Activated CD4-positive, alpha-beta T cell treated with anti-CD3 and anti-CD28 coated beads for 4 hours (primary cell): ENCODE results near the gene AQP6.

Source experiments
- DNase-seq, 2 donors: peaks; one replicate each; pipeline ENCODE4 v3.0.0-alpha.2; 2020

Gene AQP6, protein sequence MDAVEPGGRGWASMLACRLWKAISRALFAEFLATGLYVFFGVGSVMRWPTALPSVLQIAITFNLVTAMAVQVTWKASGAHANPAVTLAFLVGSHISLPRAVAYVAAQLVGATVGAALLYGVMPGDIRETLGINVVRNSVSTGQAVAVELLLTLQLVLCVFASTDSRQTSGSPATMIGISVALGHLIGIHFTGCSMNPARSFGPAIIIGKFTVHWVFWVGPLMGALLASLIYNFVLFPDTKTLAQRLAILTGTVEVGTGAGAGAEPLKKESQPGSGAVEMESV

DNA sequence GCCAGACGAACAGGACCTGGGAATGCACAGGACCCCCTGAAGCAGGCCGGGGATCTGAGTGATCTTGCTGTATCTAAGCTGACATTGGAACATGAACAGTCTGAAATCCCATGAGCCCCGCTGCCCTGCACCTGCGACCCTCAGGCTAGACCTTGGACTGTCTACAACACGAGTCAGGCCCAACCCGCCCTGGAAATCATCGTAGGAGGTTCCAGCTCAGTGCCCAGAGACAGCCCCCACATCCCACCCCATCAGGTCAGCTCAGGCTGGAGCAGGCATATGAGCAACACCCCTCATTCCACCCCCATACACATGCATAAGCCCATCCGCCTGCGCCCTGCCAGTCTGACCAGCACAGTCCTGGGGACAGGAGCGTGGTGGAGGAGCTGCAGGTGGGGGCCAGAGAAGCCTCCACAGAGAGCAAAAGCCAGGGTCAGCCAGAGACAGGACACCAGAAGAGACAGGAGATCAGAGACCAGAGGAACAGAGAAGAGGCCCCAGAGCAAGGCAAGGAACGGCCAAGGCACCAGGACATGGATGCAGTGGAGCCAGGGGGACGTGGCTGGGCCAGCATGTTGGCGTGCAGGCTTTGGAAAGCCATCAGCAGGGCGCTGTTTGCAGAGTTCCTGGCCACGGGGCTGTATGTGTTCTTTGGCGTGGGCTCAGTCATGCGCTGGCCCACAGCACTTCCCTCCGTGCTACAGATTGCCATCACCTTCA, at the start of gene AQP6:
AQP6 (plus strand) TSS at position 307 of the 720 bp plus-strand sequence; CDS start at position 534, 227 bp downstream.
- no peak for DNase-seq

DNA sequence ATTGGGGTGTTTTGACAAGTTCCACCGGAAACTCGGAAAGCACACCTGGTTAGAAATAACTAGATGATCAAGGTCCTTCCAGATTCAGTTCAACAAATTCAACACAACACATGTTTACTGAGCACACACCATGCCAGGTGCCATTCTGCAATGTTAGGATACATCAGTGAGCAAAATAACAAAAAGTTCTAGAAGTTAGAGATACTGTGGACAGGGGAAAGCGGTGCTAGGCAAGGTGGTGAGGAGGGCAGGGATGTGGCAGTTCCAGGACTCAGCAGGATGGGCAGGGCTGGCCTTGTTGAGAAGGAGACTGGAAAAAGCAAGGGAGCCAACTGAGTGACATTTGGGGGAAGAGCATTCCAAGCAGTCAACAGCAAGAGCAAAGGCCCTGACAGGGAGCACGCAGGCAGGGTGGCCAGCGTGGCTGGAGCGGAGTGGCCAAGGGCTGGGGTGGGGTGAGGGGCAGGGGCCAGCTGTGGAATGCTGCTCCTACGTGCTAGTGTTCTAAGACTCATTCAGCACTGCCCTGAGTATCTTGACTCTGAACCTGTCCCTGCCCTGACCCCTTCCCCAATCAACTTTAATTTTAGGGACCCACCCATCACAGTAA, 49.6 kb upstream of the AQP6 start:
- DNase-seq: no peak

DNA sequence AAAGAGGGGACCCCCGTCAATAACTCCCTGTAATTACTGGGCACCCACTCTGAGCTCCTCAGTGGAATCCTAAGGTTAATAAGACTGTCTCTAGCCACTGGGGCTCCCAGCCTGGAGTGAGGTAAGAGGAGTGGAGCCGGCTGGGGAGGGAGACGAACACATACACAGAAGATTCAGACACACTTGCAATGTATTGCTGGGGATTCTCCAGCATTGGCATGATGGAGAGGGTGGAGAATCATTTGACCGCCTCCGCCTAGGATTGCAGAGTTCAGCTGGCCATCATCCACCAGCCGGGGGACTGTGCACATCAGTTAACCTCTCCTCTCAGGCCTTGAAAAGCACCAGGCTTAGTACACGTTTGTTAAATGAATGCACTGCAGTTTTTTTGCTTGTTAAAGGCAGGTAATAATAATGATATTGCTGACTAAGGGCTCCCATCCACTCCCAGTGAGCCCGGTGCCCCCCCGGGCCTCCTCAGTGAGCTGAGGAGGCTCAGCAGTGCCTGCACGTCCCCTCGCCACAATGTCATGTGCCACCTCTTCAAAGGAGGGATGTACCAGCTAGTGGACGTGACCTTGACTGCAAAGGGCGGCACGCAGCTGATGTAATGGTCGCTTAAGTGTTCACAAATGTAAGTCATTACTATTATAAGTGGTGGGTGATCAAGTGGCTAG, 48.7 kb upstream of the AQP6 start:
- DNase-seq: no peak

DNA sequence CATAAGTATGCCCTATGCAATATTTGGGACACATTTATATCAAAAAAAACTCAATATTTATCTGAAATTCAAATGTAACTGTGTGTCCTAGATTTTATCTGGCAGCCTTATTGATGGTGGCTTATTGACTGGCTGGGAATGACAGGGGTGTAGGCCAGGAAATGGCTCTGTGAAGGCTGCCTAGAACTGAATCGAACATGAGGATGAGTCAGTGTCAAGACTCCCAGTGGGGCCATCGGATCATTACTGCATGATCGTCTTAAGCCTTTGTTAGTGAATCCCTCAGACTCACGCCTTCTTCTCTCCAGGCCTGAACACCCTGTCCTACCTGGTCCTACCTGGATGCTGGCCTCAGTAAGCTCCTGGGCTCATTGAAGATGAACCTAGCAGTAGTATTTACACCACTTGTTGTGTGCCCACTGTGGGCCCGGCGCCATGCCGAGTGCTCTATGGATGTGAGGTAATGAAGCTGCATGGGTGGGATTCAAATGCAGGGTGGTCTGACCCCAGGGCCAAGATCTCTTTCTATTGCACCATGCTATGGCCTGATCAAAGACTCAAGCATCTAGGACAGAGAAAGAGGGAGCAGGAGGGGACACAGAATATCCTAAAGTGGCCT, 48.0 kb upstream of the AQP6 start:
- no peak for DNase-seq

DNA sequence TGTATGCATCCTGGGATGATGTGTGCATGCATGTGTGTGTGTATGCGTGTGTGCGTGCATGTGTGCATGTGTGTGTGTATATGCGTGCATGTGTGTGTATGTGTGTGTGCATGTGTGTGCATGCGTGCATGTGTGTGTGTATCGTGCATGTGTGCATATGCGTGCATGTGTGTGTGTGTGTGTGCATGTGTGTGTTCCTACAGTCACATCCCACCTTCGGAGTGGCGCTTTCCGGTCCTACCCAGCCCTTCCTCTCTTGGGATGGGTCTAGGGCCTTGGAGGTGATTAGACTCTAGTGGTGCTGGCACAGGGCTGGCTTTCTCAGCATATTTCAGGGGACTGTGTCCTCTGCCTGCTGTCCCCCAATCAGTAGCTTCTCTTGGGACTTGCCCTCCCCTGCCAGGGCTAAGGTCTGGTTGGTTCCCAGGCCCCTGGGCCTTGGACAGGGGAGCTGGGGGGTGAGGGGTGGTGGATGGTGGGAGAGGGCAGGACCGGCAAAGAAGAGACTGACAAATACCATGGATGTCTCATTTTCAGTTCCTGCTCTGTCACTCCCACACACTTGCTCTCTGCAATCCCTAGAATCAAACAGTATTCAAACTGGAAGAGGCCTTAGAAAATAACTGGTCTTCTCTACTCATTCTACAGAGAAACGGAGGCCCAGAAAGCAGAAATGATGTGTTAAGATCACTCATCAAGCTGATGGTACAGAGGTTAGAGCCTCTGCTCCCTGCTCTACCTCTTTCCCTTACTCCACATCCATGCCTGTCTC, 47.1 kb upstream of the AQP6 start:
- no peak for DNase-seq

DNA sequence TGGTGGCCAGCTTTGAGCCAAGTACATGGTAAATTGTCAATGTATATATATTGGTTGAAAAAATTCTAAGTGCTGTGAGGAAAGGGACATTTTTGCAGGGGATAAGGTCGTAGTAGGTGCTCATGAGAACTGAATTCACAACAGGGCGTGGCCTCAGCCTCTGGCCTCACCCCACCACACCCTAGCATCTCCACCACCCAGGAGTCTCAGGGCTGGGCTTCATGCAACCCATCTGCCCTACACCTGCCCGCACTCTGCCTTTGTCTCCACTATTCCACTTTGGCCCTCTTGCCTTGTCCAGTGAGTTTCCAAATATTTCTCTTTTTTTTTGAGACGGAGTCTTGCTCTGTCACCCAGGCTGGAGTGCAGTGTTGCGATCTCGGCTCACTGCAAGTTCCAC, 44.3 kb upstream of the AQP6 start:
- no peak for DNase-seq

DNA sequence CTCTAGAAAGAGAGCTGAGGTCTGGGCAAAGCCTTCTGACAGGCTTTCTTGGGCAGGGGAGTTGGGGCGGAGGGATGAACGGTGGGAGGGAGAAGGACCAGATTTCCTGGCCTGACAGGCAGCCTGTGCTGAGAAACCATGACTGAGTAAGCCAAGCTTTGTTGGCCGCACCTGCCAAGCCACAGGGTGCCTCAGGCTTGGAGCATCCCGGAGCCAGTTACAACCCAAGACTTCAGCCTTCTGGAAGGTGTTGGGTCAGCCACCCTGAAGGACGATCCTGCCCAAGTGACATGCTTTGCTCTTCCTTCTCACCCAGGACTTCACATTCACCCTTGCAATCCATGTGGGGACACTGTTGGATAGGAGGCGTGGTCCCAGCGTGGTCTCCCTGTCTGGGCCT, 43.2 kb upstream of the AQP6 start:
- DNase-seq: no peak

DNA sequence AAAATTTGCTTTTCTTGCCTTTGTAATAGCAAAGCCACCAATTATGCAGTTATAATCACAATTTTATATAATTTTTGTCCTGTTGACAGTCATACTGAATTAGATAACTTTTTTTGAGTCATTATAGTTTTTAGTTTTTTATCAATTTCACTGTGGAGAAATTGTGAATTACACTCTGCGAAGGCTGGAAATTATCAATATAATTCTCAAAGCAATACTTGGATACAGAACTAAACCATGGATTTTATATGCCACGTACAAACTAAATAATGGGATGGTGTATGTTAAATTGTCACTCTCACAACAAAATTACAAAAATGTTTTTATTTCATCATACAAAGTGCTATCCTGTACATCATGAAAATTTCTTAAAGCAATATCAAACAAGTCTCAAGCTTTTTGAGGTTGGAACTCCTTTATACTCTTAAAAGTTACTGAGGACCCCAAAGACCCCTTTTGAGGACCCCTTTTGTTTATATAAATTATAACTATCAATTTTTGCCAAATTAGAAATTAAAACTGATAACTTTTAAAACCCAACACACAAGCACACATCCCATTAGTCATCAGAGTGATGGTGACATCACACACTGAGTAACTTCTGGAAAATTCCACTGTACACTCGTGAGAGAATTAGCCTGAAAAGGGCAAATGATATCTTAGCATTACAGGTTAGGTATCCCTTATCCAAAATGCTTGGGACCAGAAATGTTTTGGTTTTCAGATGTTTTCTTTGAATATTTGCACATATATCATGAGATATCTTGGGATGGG, 42.0 kb upstream of the AQP6 start:
- DNase-seq: peak in 1 of 2 donors; percentile 24

DNA sequence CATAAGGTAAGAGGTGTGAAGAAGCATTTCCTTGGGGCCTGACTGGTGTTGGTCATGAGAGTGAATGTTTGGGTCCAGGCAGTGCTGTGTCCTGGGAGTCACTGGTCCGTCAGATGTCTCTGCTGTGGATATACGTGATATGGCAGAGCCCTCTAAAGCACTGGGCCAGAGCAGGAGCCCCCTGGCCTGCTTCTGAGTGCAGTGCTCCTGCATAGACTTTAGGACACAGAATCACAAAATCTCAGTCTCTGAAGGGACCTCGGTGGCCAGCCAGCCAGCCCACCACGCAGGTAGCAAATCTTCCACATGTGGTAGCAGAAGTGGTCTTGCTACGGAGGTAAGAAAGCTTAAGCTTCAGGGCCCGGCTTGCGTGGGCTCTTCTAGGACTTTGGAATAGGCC, 40.7 kb upstream of the AQP6 start:
- no peak for DNase-seq

DNA sequence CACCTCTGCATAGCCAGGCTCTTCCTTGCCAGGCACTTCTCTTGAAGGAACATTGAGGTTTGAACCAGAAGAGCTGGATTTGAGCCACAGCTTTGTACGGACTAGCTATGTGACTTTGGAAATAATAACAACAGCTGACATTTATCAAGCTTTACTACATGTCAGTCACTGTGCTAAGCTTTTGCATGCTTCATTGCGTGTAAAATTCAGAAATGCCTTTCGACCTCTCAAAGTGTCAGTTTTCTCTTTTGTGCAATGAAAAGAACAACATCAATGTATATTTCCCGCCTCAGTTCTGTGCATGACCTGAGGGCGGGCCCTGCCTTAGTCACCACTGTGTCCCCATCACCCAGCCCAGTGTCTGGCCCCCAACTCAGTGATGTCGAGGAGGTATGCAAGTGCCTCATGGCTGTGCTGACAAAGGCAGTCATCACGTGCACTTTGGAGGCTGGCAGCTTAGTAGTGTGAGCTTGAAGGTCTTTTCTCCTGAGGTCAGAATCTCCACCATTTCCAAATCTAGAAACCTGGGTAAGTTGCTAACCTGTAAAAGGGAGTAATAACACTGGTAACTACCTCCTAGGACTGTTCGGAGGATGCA, 40.1 kb upstream of the AQP6 start:
- DNase-seq: no peak

DNA sequence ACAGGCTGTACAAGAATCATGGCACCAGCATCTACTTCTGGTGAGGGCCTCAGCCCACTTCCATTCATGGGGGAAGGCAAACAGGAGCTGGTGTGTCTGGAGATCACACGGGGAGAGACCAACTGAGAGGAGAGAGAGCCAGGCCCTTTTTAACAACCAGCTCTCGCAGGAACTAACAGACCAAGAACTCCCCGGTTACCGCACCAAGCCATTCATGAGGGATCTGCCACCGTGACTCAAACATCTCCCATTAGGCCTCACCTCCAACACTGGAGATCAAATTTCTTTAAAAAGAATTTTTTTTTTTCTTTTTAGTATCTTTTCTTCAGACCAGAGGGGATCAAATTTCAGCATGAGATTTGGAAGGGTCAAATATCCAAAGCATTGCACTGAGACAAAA, 39.0 kb upstream of the AQP6 start:
- DNase-seq: no peak

DNA sequence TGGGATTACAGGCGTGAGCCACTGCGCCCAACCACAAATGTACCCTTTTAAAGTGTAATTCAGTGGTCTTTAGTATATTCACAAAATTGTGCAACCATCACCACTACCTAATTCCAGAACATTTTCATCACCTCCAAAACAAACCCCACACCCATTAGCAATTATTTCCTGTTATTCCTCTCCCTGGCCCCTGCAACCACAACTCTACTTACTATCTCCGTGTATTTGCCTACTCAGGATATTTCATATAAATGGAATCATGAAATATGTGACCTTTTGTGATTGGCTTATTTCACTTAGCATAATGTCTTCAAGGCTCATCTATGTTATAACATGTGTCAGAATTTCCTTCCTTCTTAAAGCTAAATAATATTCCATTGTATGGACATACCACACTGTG, 38.2 kb upstream of the AQP6 start:
- DNase-seq: no peak

DNA sequence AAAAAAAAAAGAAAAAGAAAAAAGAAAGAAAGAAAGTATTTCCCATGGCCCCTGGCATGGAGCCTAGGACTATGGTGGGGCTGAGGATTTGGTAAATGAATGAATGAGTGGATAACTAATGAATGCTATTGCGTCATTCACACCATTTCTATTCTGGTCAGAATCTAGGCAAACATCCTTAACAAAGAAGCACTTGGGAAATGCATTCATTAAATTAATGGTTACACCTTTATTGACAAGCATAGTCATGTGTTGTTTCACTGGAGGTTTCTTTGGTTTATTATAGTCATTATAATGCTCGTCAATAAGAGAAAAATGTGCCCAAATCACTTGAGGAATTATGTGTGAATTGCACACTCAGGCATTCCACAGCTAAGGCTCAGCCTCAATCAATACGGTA, 35.8 kb upstream of the AQP6 start:
- no peak for DNase-seq

DNA sequence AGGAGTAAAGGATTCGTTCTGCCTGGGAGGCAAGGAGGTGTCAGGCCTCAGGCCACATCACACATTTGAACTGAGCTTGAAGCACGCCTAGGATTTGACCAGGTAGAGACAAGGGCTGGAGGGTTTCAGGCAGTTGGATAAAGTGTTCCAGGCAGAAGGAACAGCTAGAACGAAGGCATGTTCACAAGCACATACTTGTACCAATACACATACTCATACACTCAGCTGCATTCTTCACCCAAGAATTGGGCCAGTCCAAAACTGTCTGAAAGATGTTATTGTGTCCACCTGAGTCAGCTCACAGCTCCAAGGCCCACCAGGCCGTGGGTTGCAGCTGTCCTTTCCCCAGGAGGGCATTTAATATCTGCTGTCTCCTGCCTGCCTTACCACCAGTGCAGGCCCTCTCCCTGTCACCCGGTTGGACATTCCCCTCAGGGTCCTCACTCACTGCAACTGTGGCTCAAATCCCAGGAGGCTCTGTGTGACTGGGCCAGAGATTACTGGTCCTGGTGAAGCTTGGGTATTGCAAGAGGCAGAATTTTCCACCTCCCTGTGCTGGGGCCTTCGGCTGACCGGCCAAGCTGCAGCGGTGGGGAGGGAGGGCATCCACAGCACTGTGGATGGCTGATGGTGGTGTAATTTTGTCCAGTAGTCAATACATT, 35.0 kb upstream of the AQP6 start:
- no peak for DNase-seq

DNA sequence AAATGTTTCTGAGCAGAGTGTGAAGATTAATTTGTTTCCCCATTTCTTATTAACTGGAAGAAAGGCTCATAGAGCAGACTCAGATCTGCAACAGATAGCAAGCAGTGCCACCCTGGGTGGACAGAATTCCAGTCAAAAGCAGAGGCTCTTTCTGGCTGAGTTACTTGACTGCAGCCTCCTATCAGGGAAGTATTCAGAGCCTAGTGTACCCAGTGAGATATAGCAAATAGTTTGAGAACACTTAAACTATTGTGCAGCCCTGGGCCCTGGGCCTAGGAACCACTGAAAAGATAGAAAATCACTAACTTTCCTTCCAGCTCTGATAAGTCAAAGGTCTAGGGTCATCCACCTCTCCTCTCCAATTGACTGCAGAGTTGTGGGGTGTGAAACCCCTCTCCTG, 33.4 kb upstream of the AQP6 start:
- DNase-seq: no peak

DNA sequence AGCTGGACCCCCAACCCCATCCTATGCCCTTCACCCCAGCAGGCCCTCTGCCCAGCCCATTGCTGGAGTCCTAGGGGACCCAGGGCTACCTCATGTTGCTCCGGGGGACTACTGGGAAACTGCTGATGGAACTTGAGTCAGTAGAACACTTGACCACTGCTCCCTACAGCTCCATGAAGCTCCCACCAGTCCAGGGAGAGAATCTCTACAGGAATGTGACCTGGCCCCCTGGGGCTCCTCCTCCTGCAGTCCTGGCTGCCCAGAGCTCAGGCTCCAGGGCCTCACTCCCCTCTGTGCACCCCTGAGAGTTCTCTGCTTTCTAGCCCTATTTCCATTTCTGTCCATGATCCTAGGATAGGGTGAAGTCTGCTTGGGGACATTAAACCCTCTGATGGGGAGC, 33.0 kb upstream of the AQP6 start:
- no peak for DNase-seq

DNA sequence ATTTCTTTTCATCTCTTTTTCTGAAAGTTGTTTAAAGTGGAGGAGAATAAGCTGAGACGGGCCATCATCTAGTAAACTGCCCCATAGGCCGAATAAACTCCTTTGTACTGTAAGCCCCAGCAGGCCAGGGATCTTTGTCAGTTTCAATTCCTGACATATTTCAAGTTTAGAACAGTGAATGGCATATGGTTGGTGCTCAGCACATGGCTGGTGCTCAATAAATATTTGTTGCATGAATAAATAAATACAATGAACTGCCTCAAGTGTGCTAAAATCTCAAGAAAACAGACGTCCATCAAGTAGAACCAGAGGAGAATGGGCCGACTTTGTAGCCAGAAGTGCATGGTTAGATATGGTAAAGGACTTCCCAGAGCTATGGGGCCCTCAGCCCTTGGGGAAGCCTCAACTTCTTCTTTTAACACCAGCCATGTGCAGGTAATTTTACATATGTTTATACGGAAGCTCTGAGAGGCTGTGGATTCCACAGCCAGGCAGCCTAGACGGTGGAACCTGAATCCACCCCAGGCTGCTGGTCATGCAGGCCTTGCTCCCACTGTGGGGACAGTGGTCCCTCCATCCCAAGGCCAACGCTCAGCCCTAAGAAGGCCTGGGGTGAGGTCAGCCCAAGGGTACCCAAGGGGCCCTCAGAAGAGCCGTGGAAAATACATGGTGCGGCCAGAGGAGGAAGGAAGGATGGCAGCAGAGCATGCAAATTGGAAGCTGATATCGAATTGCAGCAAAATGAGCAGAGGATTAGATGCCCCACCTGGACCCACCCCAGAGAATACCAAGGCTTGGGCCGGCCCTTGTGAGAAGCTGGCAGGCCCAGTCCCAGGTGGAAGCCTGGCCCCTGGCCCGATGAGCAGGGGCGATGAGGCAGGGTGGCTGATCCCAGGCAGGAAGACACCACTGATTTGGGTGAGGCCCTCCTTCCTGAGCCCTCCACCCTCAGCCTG, 30.9 kb upstream of the AQP6 start:
- no peak for DNase-seq

DNA sequence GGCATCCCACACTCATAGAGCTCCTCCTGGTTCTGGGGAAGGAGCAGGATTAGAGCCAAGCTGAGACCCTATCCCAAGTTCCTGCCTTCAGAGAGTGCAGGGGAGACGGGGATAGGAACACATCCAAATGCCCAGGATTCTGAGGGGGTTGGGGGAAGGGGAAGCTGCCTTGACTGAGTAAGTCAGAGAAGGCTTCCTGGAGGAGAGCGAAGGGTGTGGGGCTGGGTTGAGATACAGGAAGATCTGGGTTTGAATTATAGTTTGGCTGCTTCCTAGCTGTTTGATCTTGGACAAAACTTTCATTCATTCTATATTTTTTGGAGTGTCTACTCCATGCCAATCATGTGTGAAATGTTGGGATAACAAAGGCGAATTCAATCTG, 30.2 kb upstream of the AQP6 start:
- DNase-seq: no peak

DNA sequence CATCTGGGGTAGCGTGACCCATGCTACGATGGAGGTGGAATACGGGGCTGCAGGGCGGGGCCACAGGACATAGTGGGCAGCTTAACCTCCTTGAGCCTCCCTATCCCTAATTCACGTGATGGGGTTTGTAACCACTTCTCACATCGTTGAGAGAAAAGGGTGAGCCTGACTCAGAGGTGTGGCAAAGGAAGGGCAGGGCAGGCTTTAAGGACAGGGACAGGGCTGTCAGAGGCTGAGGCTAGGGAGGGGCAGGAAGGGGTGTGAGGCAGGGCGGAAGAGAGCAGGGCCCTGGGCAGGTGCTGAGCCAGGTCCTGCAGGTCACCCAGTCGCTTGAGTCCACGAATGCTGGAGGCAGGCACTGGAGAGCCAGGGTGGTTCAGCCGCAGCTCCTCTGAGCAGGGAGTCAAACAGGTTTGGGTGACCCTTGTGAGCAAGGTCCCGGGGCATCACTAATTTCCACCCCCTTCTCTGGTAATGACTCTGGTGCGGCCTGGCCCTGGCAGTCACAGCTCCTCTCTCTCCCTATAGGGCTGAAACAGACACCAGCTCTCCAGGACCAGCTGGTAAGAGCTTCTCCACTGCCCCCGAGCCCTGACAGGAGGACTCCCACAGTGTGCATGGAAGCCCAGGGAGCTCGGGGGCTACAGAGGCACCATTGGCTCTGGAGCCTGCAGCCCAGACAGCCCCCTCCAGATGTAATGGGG, 29.7 kb upstream of the AQP6 start:
- DNase-seq: peak in 1 of 2 donors; percentile 10
